Measurements from ENCODE around the gene SMIM38. TPM values are rescaled to one million over a fixed set of nuclear protein-coding genes. Genes with fewer than 3 reads are reported as not detected.

Gene SMIM38
- total and polyA plus RNA-seq, 2 experiments from 2014 or later, result 0.38 TPM; not detected in 1

DNA sequence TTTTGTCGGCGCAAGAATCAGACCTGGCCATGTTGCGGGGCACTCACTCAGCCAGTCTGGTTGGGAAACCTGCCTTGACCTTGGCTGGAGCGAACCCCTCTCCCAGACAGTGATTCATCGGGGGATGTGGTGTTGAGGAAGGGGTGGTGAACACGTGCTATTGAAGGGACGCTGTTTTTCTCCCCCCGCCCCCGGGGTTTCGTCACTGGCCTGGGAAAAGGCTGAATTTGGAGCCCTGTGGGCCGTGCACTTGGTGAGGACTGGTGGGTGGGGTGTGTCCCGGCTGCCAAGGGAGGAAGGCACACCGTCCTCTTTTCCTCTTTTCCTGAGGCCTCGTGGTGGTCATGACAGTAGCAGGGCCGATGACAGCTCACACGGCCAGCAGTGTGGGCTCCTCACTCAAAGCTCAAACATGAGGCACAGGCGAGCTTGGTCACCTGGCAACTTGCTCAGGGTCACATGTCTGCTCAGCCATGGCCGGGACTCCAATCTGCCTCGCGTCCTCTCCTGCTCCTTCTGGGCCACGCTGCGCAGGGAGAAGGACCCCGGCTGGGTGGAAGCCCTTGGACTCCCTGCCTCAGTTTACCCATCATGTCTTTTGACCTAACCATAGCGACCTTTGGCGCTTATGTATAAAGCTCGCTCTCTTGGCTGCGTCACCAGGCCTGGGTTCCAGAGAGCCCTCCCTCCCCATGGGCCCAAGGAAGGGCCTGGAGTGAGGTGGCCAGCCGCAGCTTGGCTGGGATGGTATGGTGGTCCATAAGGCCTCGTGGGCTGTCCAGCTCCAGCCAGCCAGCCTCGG, 49.4 kb downstream of the SMIM38 start:
- H3K9me3 Mint-ChIP-seq, result peaks cover 3% of the 10 kb centered on the region; the same call in 1 of the 3 replicates
- H3K4me1 Mint-ChIP-seq, result no peaks in the 10 kb centered on the region; the same call in 1 of the 3 replicates
- H3K27me3 Mint-ChIP-seq (ENCODE audit: insufficient read depth, low read depth, poor library complexity), result peaks cover 5% of the 10 kb centered on the region
- no peaks in the 10 kb centered on the region for H3K9me2 ChIP-seq (ENCODE audit: insufficient read depth)
- no peaks in the 10 kb centered on the region for H3F3A ChIP-seq (replicated peaks; ENCODE audit: low read depth)
- TF ChIP-seq POLR2AphosphoS5 (IDR thresholded peaks at IDR 0.05; ENCODE audit: low read depth) (no peak), ZNF114 (CRISPR knock-in tag; IDR thresholded peaks at IDR 0.05) (no peak), CREB1 (CRISPR knock-in tag; IDR thresholded peaks at IDR 0.05; ENCODE audit: low read depth) (no peak), CTCF (conservative IDR thresholded peaks at IDR 0.05; ENCODE audit: low read depth in 2 of 2) (no peak), STAT1 (IDR thresholded peaks at IDR 0.05; ENCODE audit: unreplicated experiment) (no peak), ZNF331 (CRISPR knock-in tag; IDR thresholded peaks at IDR 0.05; ENCODE audit: low read depth) (no peak), ZNF462 (CRISPR knock-in tag; IDR thresholded peaks at IDR 0.05) (no peak), EZH2 (IDR thresholded peaks at IDR 0.05; ENCODE audit: low read depth, unreplicated experiment) (no peak), EZH2phosphoT487 (IDR thresholded peaks at IDR 0.05; ENCODE audit: unreplicated experiment) (no peak), JUNB (IDR thresholded peaks at IDR 0.05; ENCODE audit: unreplicated experiment) (no peak)
- TF ChIP-seq, protein P1, sequence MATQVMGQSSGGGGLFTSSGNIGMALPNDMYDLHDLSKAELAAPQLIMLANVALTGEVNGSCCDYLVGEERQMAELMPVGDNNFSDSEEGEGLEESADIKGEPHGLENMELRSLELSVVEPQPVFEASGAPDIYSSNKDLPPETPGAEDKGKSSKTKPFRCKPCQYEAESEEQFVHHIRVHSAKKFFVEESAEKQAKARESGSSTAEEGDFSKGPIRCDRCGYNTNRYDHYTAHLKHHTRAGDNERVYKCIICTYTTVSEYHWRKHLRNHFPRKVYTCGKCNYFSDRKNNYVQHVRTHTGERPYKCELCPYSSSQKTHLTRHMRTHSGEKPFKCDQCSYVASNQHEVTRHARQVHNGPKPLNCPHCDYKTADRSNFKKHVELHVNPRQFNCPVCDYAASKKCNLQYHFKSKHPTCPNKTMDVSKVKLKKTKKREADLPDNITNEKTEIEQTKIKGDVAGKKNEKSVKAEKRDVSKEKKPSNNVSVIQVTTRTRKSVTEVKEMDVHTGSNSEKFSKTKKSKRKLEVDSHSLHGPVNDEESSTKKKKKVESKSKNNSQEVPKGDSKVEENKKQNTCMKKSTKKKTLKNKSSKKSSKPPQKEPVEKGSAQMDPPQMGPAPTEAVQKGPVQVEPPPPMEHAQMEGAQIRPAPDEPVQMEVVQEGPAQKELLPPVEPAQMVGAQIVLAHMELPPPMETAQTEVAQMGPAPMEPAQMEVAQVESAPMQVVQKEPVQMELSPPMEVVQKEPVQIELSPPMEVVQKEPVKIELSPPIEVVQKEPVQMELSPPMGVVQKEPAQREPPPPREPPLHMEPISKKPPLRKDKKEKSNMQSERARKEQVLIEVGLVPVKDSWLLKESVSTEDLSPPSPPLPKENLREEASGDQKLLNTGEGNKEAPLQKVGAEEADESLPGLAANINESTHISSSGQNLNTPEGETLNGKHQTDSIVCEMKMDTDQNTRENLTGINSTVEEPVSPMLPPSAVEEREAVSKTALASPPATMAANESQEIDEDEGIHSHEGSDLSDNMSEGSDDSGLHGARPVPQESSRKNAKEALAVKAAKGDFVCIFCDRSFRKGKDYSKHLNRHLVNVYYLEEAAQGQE (IDR thresholded peaks at IDR 0.05; ENCODE audit: unreplicated experiment), result no peak
- H3K36me3 Mint-ChIP-seq (ENCODE audit: low read depth), result no peaks in the 10 kb centered on the region
- H2AFZ ChIP-seq, result no peak overlapping the region
- no peak overlapping the region for H3K4me3 Mint-ChIP-seq
- H3K79me2 ChIP-seq (replicated peaks; ENCODE audit: insufficient read depth), result no peaks in the 10 kb centered on the region
- no peaks in the 10 kb centered on the region for H3K27me3 ChIP-seq (ENCODE audit: insufficient read depth)
- no peak overlapping the region for H3K4me2 ChIP-seq
- no peak for ATAC-seq
- no peaks in the 10 kb centered on the region for H4K20me1 ChIP-seq (replicated peaks; ENCODE audit: insufficient read depth)
- H3K36me3 ChIP-seq (ENCODE audit: insufficient read depth), result no peaks in the 10 kb centered on the region
- no peak overlapping the region for H3K27ac ChIP-seq (ENCODE audit: low read depth)
- no peak overlapping the region for H3K27ac Mint-ChIP-seq
- no peaks in the 10 kb centered on the region for H3K4me1 ChIP-seq (ENCODE audit: insufficient read depth)
- H3K4me3 ChIP-seq, result no peak overlapping the region
- DNase-seq (ENCODE audit: low spot score), result no peak

Measured in GM23338 (cell line).